CD4-positive, alpha-beta memory T cell (primary cell): ENCODE results near the gene ADGRL3. TPM values are rescaled to one million over a fixed set of nuclear protein-coding genes. Genes with fewer than 3 reads are reported as not detected.
"Not testable (repeated sequence)": the region's sequence is repeated elsewhere in the genome, so short reads cannot be mapped to it uniquely, and the experiment has no call there.

Source experiments
- CTCF ChIA-PET: fragments of 350-600 bp; sonication (Branson Sonifier 250); formaldehyde crosslinking; loops from one replicate; lab custom pipeline; 2021; ENCODE audit warnings: inconsistent platforms; ENCODE audit not compliant: partially characterized antibody; lab: Charles Lee
- POLR2A ChIA-PET: fragments of 350-600 bp; sonication (Branson Sonifier 250); formaldehyde crosslinking; loops from one replicate; lab custom pipeline; 2021; ENCODE audit not compliant: partially characterized antibody; lab: Charles Lee
- DNase-seq, 5 donors: peaks; one replicate each; pipeline versions ENCODE4 v3.0.0 to v3.0.0-alpha.2; 2020 to 2022; ENCODE audit warnings: mixed read lengths in 1 of 5
- H3K27ac ChIP-seq: one replicate; pipeline ENCODE4 v1.7.0; 2013; ENCODE audit warnings: low read depth, low read length
- H3K27me3 ChIP-seq: 2 replicates; pipeline ENCODE4 v1.7.0; 2013; ENCODE audit warnings: mild to moderate bottlenecking, low read length, moderate library complexity; ENCODE audit not compliant: insufficient read depth
- H3K36me3 ChIP-seq: 2 replicates; pipeline ENCODE4 v1.7.0; 2013; ENCODE audit warnings: mild to moderate bottlenecking, low read length, moderate library complexity; ENCODE audit not compliant: insufficient read depth
- H3K4me1 ChIP-seq: 2 replicates; pipeline ENCODE4 v1.7.0; 2013; ENCODE audit warnings: mild to moderate bottlenecking, low read length, moderate library complexity; ENCODE audit not compliant: insufficient read depth
- H3K4me3 ChIP-seq, 2 donors: one replicate each; pipeline ENCODE4 v1.7.0; 2013; ENCODE audit warnings: low read length in 2 of 2, mild to moderate bottlenecking in 1 of 2
- H3K9me3 ChIP-seq, 2 donors: one replicate each; pipeline ENCODE4 v1.7.0; 2013; ENCODE audit warnings: low read length in 2 of 2, control low read depth in 1 of 2; ENCODE audit not compliant: control insufficient read depth in 1 of 2
- H3K27ac Mint-ChIP-seq, 7 donors: one replicate each; pipeline ENCODE4 v1.8.0; 2020 to 2021; ENCODE audit warnings: mixed read lengths in 7 of 7, mild to moderate bottlenecking in 6 of 7, inconsistent platforms in 3 of 7, moderate library complexity in 3 of 7
- H3K27me3 Mint-ChIP-seq, 2 donors: one replicate each; pipeline ENCODE4 v1.8.0; 2020 to 2021; ENCODE audit warnings: mixed read lengths in 2 of 2
- H3K36me3 Mint-ChIP-seq, 2 donors: one replicate each; pipeline ENCODE4 v1.8.0; 2020 to 2021; ENCODE audit warnings: mixed read lengths in 2 of 2, inconsistent platforms in 1 of 2, mild to moderate bottlenecking in 1 of 2
- H3K4me1 Mint-ChIP-seq, 4 donors: one replicate each; pipeline ENCODE4 v1.8.0; 2020 to 2021; ENCODE audit warnings: mixed read lengths in 4 of 4, mild to moderate bottlenecking in 1 of 4
- H3K4me3 Mint-ChIP-seq, 8 donors: one replicate each; pipeline ENCODE4 v1.8.0; 2020 to 2021; ENCODE audit warnings: mixed read lengths in 8 of 8, mild to moderate bottlenecking in 7 of 8, moderate library complexity in 6 of 8, inconsistent platforms in 3 of 8
- H3K9me3 Mint-ChIP-seq, 8 donors: one replicate each; pipeline ENCODE4 v1.8.0; 2020 to 2021; ENCODE audit warnings: mixed read lengths in 8 of 8, mild to moderate bottlenecking in 5 of 8, inconsistent platforms in 3 of 8, moderate library complexity in 1 of 8
- intact Hi-C: fragments of 100-400 bp; cut with micrococcal nuclease; formaldehyde crosslinking; loops from one replicate; pipeline ENCODE4 v1.15.1; 2023
- polyA plus RNA-seq, 2 donors: library from polyadenylated mRNA; unstranded; fragments of 300-500 nt; fragmentation: Illumina TruSeq; gene quantifications; one replicate each; pipeline ENCODE4 v1.2.3, GENCODE V29; 2021
- total RNA-seq, 2 experiments: library from RNA; stranded (reverse); gene quantifications; one replicate each; pipeline ENCODE4 v1.2.3, GENCODE V29; 2021

The ADGRL3 gene
- total and polyA plus RNA-seq, 4 experiments from 2014 or later: not detected

GRCh38 chr4:61507091-61507490 is 307.0 kb downstream of the ADGRL3 start:
- Mint-ChIP-seq H3K9me3 (peaks cover 1 to 17% (median 6%) of the 10 kb centered on the region in 8 donors), H3K36me3 (no peaks in the 10 kb centered on the region), H3K27me3 (no peaks in the 10 kb centered on the region), H3K4me1 (no peaks in the 10 kb centered on the region), H3K27ac (no peak overlapping the region), H3K4me3 (no peak overlapping the region)
- H3K4me3 ChIP-seq: no peak overlapping the region
- H3K36me3 ChIP-seq: no peaks in the 10 kb centered on the region
- DNase-seq: no peak
- H3K27me3 ChIP-seq: no peaks in the 10 kb centered on the region
- intact Hi-C loops: no loop called here
- ChIA-PET CTCF (no interaction called here), POLR2A (no interaction called here)
- H3K4me1 ChIP-seq: no peaks in the 10 kb centered on the region
- no peaks in the 10 kb centered on the region for H3K9me3 ChIP-seq
- no peak overlapping the region for H3K27ac ChIP-seq

- POLR2A ChIA-PET, H3K36me3 ChIP-seq, H3K4me3 ChIP-seq, H3K4me3 Mint-ChIP-seq, H3K27me3 Mint-ChIP-seq, H3K27ac Mint-ChIP-seq, H3K9me3 ChIP-seq, DNase-seq, H3K4me1 ChIP-seq, CTCF ChIA-PET, H3K4me1 Mint-ChIP-seq, H3K36me3 Mint-ChIP-seq, H3K27ac ChIP-seq, intact Hi-C loops, H3K27me3 ChIP-seq: not testable (repeated sequence)
- peaks cover 0 to 12% (median 7%) of the 10 kb centered on the region in 8 donors for H3K9me3 Mint-ChIP-seq
These were observed 309.7 kb downstream of the ADGRL3 start for GRCh38 chr4:61509721-61510241.

GRCh38 chr4:61511716-61512488 is 311.8 kb downstream of the ADGRL3 start:
- no peaks in the 10 kb centered on the region for H3K36me3 Mint-ChIP-seq
- peaks cover 0 to 14% (median 7%) of the 10 kb centered on the region in 8 donors for H3K9me3 Mint-ChIP-seq
- no peak for DNase-seq
- ChIA-PET POLR2A (no interaction called here), CTCF (no interaction called here)
- Histone ChIP-seq H3K36me3 (no peaks in the 10 kb centered on the region), H3K27ac (no peak overlapping the region), H3K9me3 (no peaks in the 10 kb centered on the region), H3K4me1 (no peaks in the 10 kb centered on the region), H3K4me3 (no peak overlapping the region), H3K27me3 (no peaks in the 10 kb centered on the region)
- H3K27me3 Mint-ChIP-seq: no peaks in the 10 kb centered on the region
- intact Hi-C loops: no loop called here
- H3K4me3 Mint-ChIP-seq: no peak overlapping the region
- H3K4me1 Mint-ChIP-seq: no peaks in the 10 kb centered on the region
- no peak overlapping the region for H3K27ac Mint-ChIP-seq

- ChIA-PET CTCF (no interaction called here), POLR2A (no interaction called here)
- H3K9me3 ChIP-seq: no peaks in the 10 kb centered on the region
- H3K4me1 Mint-ChIP-seq: no peaks in the 10 kb centered on the region
- H3K4me3 Mint-ChIP-seq: no peak overlapping the region
- no peak overlapping the region for H3K27ac ChIP-seq
- H3K27me3 Mint-ChIP-seq: no peaks in the 10 kb centered on the region
- peaks cover 0 to 13% (median 4%) of the 10 kb centered on the region in 8 donors for H3K9me3 Mint-ChIP-seq
- no peak overlapping the region for H3K4me3 ChIP-seq
- no peak for DNase-seq
- no peaks in the 10 kb centered on the region for H3K27me3 ChIP-seq
- intact Hi-C loops: no loop called here
- H3K36me3 ChIP-seq: no peaks in the 10 kb centered on the region
- no peaks in the 10 kb centered on the region for H3K36me3 Mint-ChIP-seq
- no peak overlapping the region for H3K27ac Mint-ChIP-seq
- H3K4me1 ChIP-seq: no peaks in the 10 kb centered on the region
These were observed 314.9 kb downstream of the ADGRL3 start for GRCh38 chr4:61514991-61515390.

- Histone ChIP-seq H3K27ac (no peak overlapping the region), H3K27me3 (no peaks in the 10 kb centered on the region), H3K9me3 (no peaks in the 10 kb centered on the region), H3K4me1 (no peaks in the 10 kb centered on the region), H3K36me3 (no peaks in the 10 kb centered on the region), H3K4me3 (no peak overlapping the region)
- peak in 1 of 5 donors; percentile 27 for DNase-seq
- H3K4me3 Mint-ChIP-seq: no peak overlapping the region
- ChIA-PET CTCF (no interaction called here), POLR2A (no interaction called here)
- H3K9me3 Mint-ChIP-seq: peaks cover 0 to 19% (median 6%) of the 10 kb centered on the region in 8 donors
- intact Hi-C loops: no loop called here
- H3K27ac Mint-ChIP-seq: no peak overlapping the region
- no peaks in the 10 kb centered on the region for H3K4me1 Mint-ChIP-seq
- H3K27me3 Mint-ChIP-seq: no peaks in the 10 kb centered on the region
- no peaks in the 10 kb centered on the region for H3K36me3 Mint-ChIP-seq
These were observed 317.0 kb downstream of the ADGRL3 start for GRCh38 chr4:61517144-61517543.

GRCh38 chr4:61520166-61520565 is 320.0 kb downstream of the ADGRL3 start:
- Histone ChIP-seq H3K27me3 (no peaks in the 10 kb centered on the region), H3K27ac (no peak overlapping the region), H3K9me3 (no peaks in the 10 kb centered on the region), H3K4me3 (no peak overlapping the region), H3K36me3 (no peaks in the 10 kb centered on the region), H3K4me1 (no peaks in the 10 kb centered on the region)
- Mint-ChIP-seq H3K27me3 (no peaks in the 10 kb centered on the region), H3K36me3 (no peaks in the 10 kb centered on the region), H3K27ac (no peak overlapping the region), H3K4me3 (no peak overlapping the region), H3K4me1 (no peaks in the 10 kb centered on the region), H3K9me3 (peaks cover 0 to 27% (median 7%) of the 10 kb centered on the region in 8 donors)
- ChIA-PET CTCF (no interaction called here), POLR2A (no interaction called here)
- intact Hi-C loops: no loop called here
- no peak for DNase-seq

GRCh38 chr4:61520681-61521160 is 320.6 kb downstream of the ADGRL3 start:
- Histone ChIP-seq H3K27ac (no peak overlapping the region), H3K27me3 (no peaks in the 10 kb centered on the region), H3K4me1 (no peaks in the 10 kb centered on the region), H3K4me3 (no peak overlapping the region), H3K9me3 (no peaks in the 10 kb centered on the region), H3K36me3 (no peaks in the 10 kb centered on the region)
- CTCF ChIA-PET: no interaction called here
- no peaks in the 10 kb centered on the region for H3K27me3 Mint-ChIP-seq
- no peak overlapping the region for H3K4me3 Mint-ChIP-seq
- intact Hi-C loops: no loop called here
- no peak for DNase-seq
- no peaks in the 10 kb centered on the region for H3K4me1 Mint-ChIP-seq
- H3K27ac Mint-ChIP-seq: no peak overlapping the region
- peaks cover 0 to 32% (median 10%) of the 10 kb centered on the region in 8 donors for H3K9me3 Mint-ChIP-seq
- no peaks in the 10 kb centered on the region for H3K36me3 Mint-ChIP-seq
- POLR2A ChIA-PET: no interaction called here
